Spinal cord (tissue), 10 donors: ENCODE measurements around the gene DUSP12. TPM values are rescaled to one million over a fixed set of nuclear protein-coding genes. Genes with fewer than 3 reads are reported as not detected.
A peak's percentile ranks its signal among the peaks of the same experiment; 100 is the strongest.

Experiments
- DNase-seq, 6 donors: peaks; one replicate each; pipeline versions ENCODE4 v3.0.0 to v3.0.0-alpha.2; 2013 to 2015; ENCODE audit warnings: low spot score in 6 of 6, low read depth in 4 of 6
- H3K27ac ChIP-seq: one replicate; pipeline ENCODE4 v1.5.1; 2013; ENCODE audit warnings: low read depth, low read length, control low read depth
- H3K27me3 ChIP-seq: one replicate; pipeline ENCODE4 v1.6.1; 2013; ENCODE audit warnings: low read length; ENCODE audit not compliant: control insufficient read depth, insufficient read depth
- H3K36me3 ChIP-seq: one replicate; pipeline ENCODE4 v1.6.1; 2013; ENCODE audit warnings: low read length; ENCODE audit not compliant: control insufficient read depth, insufficient read depth
- H3K4me1 ChIP-seq: one replicate; pipeline ENCODE4 v1.6.1; 2013; ENCODE audit warnings: low read length; ENCODE audit not compliant: control insufficient read depth, insufficient read depth
- H3K4me3 ChIP-seq: one replicate; pipeline ENCODE4 v1.5.1; 2013; ENCODE audit warnings: low read depth, low read length, control low read depth
- H3K9me3 ChIP-seq: one replicate; pipeline ENCODE4 v1.6.1; 2013; ENCODE audit warnings: low read length; ENCODE audit not compliant: control insufficient read depth, insufficient read depth
- WGBS: methylation state at CpG from one replicate; pipeline ENCODE4 v1.1.5; 2013; ENCODE audit warnings: missing lambda C conversion rate; ENCODE audit not compliant: insufficient coverage; 5-methylcytosine and 5-hydroxymethylcytosine counted together
- polyA plus RNA-seq, 2 donors: library from polyadenylated mRNA; unstranded; fragments of 120-200 nt; gene quantifications; one replicate each; pipeline ENCODE4 v1.2.1, GENCODE V29; 2013; ENCODE audit not compliant: insufficient read length in 2 of 2
- total RNA-seq, 2 donors: library from RNA; depleted of rRNA in 1 of 2; stranded (reverse); fragments of 120-200 nt in 1 of 2; fragments of >200 nt in 1 of 2; gene quantifications; one replicate each; pipeline versions ENCODE4 v1.2.3 to v1.2.4, GENCODE V29; 2013 to 2014
- donor health status: healthy.

The DUSP12 gene
- total and polyA plus RNA-seq, 4 donors: 39.4 to 48.5 (median 42.5) TPM

DNA sequence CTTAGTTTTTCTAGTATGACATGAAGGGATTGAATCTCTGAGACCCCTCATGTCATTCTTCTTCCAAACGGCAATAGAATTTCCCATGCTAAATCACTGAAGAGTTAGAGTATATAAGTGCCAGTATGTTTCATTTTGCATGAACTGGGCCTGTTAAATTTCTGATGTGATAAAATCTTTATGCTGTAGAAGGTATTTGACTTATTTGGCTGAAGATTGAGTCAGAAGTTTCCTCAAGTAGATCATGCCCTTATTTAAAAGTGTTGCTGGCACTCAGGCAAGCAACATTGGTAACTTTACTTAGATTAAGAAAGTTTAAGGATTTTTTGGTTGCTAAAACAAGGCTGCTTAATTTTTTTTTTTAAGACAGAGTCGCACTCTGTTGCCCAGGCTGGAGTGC lies 29.8 kb downstream of the DUSP12 start:
- DNase-seq: no peak
- no peak overlapping the region for H3K4me3 ChIP-seq
- WGBS: 100% methylated on average over 1 of the region's 2 CpGs
- no peaks in the 10 kb centered on the region for H3K9me3 ChIP-seq
- no peaks in the 10 kb centered on the region for H3K27me3 ChIP-seq
- H3K4me1 ChIP-seq: no peaks in the 10 kb centered on the region
- H3K36me3 ChIP-seq: peaks cover 7% of the 10 kb centered on the region
- H3K27ac ChIP-seq: no peak overlapping the region

- H3K9me3 ChIP-seq: no peaks in the 10 kb centered on the region
- no peak for DNase-seq
- H3K4me3 ChIP-seq: no peak overlapping the region
- H3K36me3 ChIP-seq: peaks cover 7% of the 10 kb centered on the region
- H3K4me1 ChIP-seq: no peaks in the 10 kb centered on the region
- H3K27ac ChIP-seq: no peak overlapping the region
- H3K27me3 ChIP-seq: no peaks in the 10 kb centered on the region
These were observed 32.4 kb downstream of the DUSP12 start for GRCh38 chr1:161781995-161782394.

DNA sequence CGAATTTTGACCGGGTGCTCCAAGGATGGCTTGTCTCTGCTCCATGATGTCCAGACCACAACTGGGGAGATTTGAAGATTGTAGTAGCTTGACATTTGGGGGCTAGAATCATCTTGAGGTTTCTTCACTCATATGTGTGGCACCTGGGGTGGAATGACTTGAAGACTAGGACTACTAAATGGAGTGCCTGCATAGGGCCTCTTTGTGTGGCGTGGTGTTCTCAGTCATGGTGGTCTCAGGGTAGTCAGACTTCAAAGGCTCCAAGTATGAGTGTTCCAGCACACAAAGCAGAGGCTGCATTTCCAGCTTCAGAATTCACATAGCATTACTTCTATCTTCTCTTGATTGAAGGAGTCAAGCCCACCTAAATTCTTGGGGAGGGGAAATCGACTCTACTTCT lies 33.3 kb downstream of the DUSP12 start:
- H3K27me3 ChIP-seq: no peaks in the 10 kb centered on the region
- WGBS: 91% methylated on average over 2 of the region's 4 CpGs
- no peaks in the 10 kb centered on the region for H3K4me1 ChIP-seq
- H3K36me3 ChIP-seq: peaks cover 7% of the 10 kb centered on the region
- H3K4me3 ChIP-seq: no peak overlapping the region
- H3K27ac ChIP-seq: no peak overlapping the region
- DNase-seq: no peak
- no peaks in the 10 kb centered on the region for H3K9me3 ChIP-seq

- 75% methylated on average over 1 of the region's 1 CpG for WGBS
- Histone ChIP-seq H3K27ac (no peak overlapping the region), H3K36me3 (peaks cover 7% of the 10 kb centered on the region), H3K4me1 (no peaks in the 10 kb centered on the region), H3K4me3 (no peak overlapping the region), H3K27me3 (no peaks in the 10 kb centered on the region), H3K9me3 (no peaks in the 10 kb centered on the region)
- no peak for DNase-seq
These were observed 35.4 kb downstream of the DUSP12 start for GRCh38 chr1:161784968-161785367.

DNA sequence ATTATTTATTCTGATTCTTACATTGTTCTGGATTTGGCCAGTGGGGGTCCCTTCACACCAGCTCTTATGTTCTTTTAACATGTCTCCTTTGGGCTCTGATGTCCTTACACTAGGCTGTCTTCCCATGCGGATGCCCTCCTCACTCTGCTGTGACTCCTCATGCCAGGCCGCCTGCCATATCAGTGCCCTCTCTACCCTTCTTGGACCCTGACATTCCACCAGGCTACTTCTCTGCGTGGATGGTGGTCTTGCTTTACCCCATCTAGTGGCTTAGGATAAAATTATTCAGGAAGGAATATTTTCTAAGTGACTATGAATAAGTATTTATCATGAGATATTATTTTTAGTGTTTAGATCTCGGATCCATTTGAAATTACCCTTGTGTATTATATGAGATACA lies 37.8 kb downstream of the DUSP12 start:
- DNase-seq: no peak
- Histone ChIP-seq H3K9me3 (no peaks in the 10 kb centered on the region), H3K4me1 (no peaks in the 10 kb centered on the region), H3K4me3 (no peak overlapping the region), H3K36me3 (peaks cover 8% of the 10 kb centered on the region), H3K27ac (no peak overlapping the region), H3K27me3 (no peaks in the 10 kb centered on the region)
- no CpG with 5 or more reads among the region's 4 CpGs for WGBS

GRCh38 chr1:161790587-161791317 lies 41.2 kb downstream of the DUSP12 start:
- no peak for DNase-seq
- Histone ChIP-seq H3K9me3 (no peaks in the 10 kb centered on the region), H3K36me3 (peaks cover 8% of the 10 kb centered on the region), H3K27ac (no peak overlapping the region), H3K4me1 (no peaks in the 10 kb centered on the region), H3K4me3 (no peak overlapping the region), H3K27me3 (no peaks in the 10 kb centered on the region)
- 100% methylated on average over 1 of the region's 4 CpGs for WGBS

DNA sequence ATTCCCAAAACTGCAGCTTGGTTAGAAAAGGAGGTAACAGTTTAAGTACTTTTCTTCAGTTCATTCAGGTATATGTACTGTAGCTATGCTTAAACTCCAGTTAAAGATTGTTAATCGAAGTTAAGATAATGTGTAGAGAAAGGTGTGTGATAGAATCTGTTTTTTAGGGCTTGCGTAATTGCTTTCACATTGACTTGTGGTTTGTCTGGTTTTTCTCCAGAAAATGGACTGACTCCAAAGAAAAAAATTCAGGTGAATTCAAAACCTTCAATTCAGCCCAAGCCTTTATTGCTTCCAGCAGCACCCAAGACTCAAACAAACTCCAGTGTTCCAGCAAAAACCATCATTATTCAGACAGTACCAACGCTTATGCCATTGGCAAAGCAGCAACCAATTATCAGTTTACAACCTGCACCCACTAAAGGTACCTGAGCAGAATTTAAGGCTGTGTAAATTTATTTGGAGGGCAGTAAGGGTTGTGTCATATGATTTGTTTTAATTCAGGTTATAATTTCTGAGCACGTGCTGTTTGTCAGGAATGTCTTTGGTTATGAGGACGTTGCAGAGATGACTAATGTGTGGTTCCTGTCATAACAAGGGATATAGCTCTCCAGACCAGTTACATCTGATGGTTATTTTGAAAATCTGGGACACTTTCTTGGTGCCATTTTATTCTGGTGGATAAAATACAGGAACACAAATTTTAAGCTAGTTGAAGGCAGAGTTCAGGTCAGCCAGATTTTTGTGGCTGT lies 42.5 kb downstream of the DUSP12 start:
- H3K36me3 ChIP-seq: peaks cover 8% of the 10 kb centered on the region
- no peak overlapping the region for H3K27ac ChIP-seq
- no peaks in the 10 kb centered on the region for H3K27me3 ChIP-seq
- WGBS: 95% methylated on average over 3 of the region's 5 CpGs
- H3K9me3 ChIP-seq: no peaks in the 10 kb centered on the region
- no peaks in the 10 kb centered on the region for H3K4me1 ChIP-seq
- no peak for DNase-seq
- no peak overlapping the region for H3K4me3 ChIP-seq

DNA sequence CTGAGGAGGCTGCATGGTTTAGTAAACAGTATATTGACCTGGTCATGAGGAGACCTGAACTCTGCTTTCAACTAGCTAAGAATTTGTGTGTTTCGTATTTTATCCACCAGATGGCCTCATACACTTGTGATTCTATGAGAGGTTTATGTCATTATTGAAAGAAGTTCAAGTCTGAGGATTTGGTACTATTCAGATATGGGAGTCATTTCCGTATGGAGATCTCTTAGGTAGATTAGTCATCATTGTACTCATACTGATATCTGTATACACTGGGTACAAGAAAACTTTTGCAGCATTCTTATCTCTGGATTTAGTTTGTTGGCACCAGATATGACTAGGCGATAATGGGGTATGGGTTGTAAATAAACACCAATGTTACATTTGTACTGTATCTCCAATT lies 43.2 kb downstream of the DUSP12 start:
- no CpG with 5 or more reads among the region's 3 CpGs for WGBS
- H3K27me3 ChIP-seq: no peaks in the 10 kb centered on the region
- no peak overlapping the region for H3K27ac ChIP-seq
- H3K4me3 ChIP-seq: no peak overlapping the region
- peaks cover 8% of the 10 kb centered on the region for H3K36me3 ChIP-seq
- H3K4me1 ChIP-seq: no peaks in the 10 kb centered on the region
- DNase-seq: peak; percentile 43 to 89 (median 52)
- no peaks in the 10 kb centered on the region for H3K9me3 ChIP-seq

- Histone ChIP-seq H3K4me3 (no peak overlapping the region), H3K27me3 (no peaks in the 10 kb centered on the region), H3K4me1 (no peaks in the 10 kb centered on the region), H3K36me3 (peaks cover 3% of the 10 kb centered on the region), H3K27ac (no peak overlapping the region), H3K9me3 (no peaks in the 10 kb centered on the region)
- no CpG with 5 or more reads among the region's 1 CpG for WGBS
- DNase-seq: no peak
These were observed 50.2 kb downstream of the DUSP12 start for GRCh38 chr1:161799792-161800191.

- H3K27ac ChIP-seq: no peak overlapping the region
- H3K9me3 ChIP-seq: no peaks in the 10 kb centered on the region
- no peak overlapping the region for H3K4me3 ChIP-seq
- no peaks in the 10 kb centered on the region for H3K27me3 ChIP-seq
- DNase-seq: no peak
- WGBS: 61% methylated on average over 6 of the region's 7 CpGs
- H3K4me1 ChIP-seq: no peaks in the 10 kb centered on the region
- H3K36me3 ChIP-seq: peaks cover 3% of the 10 kb centered on the region
These were observed 52.4 kb downstream of the DUSP12 start for GRCh38 chr1:161801955-161802354.
